H9 (cell line): ENCODE results near the gene ZNF664. TPM values are rescaled to one million over a fixed set of nuclear protein-coding genes. Genes with fewer than 3 reads are reported as not detected.

ENCODE experiments used
- DNase-seq: peaks from one replicate; pipeline ENCODE4 v3.0.0-alpha.2; 2017
- H2AFZ ChIP-seq: one replicate; pipeline ENCODE4 v1.6.1; 2013; ENCODE audit warnings: mild to moderate bottlenecking, low read length, control low read depth, moderate library complexity
- H2AK5ac ChIP-seq: 2 replicates; pipeline ENCODE4 v1.6.1; 2013; ENCODE audit warnings: low read length, control low read depth, mixed read lengths; ENCODE audit not compliant: insufficient read length
- H2BK120ac ChIP-seq: one replicate; pipeline ENCODE4 v1.6.1; 2013; ENCODE audit warnings: low read depth, mild to moderate bottlenecking, low read length, control low read depth, inconsistent platforms; ENCODE audit not compliant: poor library complexity, severe bottlenecking
- H2BK12ac ChIP-seq: 2 replicates; pipeline ENCODE4 v1.6.1; 2013; ENCODE audit warnings: low read length, control low read depth, mixed read lengths, low read depth; ENCODE audit not compliant: insufficient read length
- H2BK15ac ChIP-seq: 2 replicates; pipeline ENCODE4 v1.6.1; 2013; ENCODE audit warnings: low read depth, low read length, control low read depth
- H2BK20ac ChIP-seq: one replicate; pipeline ENCODE4 v1.6.1; 2013; ENCODE audit warnings: low read depth, mild to moderate bottlenecking, low read length, control low read depth, inconsistent platforms; ENCODE audit not compliant: poor library complexity, severe bottlenecking
- H2BK5ac ChIP-seq: 2 replicates; pipeline ENCODE4 v1.6.1; 2013; ENCODE audit warnings: low read length, control low read depth, mixed read lengths; ENCODE audit not compliant: insufficient read length
- H3K14ac ChIP-seq: 2 replicates; pipeline ENCODE4 v1.6.1; 2013; ENCODE audit warnings: low read length, control low read depth; ENCODE audit not compliant: insufficient read depth
- H3K18ac ChIP-seq: 2 replicates; pipeline ENCODE4 v1.6.1; 2013; ENCODE audit warnings: low read depth, mild to moderate bottlenecking, mixed read lengths, low read length, control low read depth; ENCODE audit not compliant: insufficient read length
- H3K23ac ChIP-seq: 2 replicates; pipeline ENCODE4 v1.6.1; 2013; ENCODE audit warnings: low read length, control low read depth, mixed read lengths, low read depth; ENCODE audit not compliant: insufficient read length
- H3K23me2 ChIP-seq: 2 replicates; pipeline ENCODE4 v1.6.1; 2013; ENCODE audit warnings: low read depth, mild to moderate bottlenecking, mixed read lengths, low read length, control low read depth; ENCODE audit not compliant: insufficient read length, poor library complexity, severe bottlenecking
- H3K27ac ChIP-seq: 2 replicates; pipeline ENCODE4 v1.5.1; 2013; ENCODE audit warnings: low read length, control low read depth, mixed read lengths, low read depth; ENCODE audit not compliant: insufficient read length
- H3K27me3 ChIP-seq: 2 replicates; pipeline ENCODE4 v1.6.1; 2013; ENCODE audit warnings: low read length, control low read depth, inconsistent platforms; ENCODE audit not compliant: insufficient read depth
- H3K4ac ChIP-seq: 2 replicates; pipeline ENCODE4 v1.6.1; 2013; ENCODE audit warnings: low read depth, mild to moderate bottlenecking, control low read depth, inconsistent platforms, low read length, moderate library complexity
- H3K4me1 ChIP-seq: 2 replicates; pipeline ENCODE4 v1.6.1; 2013; ENCODE audit warnings: low read length, control low read depth, inconsistent platforms; ENCODE audit not compliant: insufficient read depth
- H3K4me2 ChIP-seq: 2 replicates; pipeline ENCODE4 v1.6.1; 2013; ENCODE audit warnings: low read length, control low read depth, mixed read lengths; ENCODE audit not compliant: insufficient read length, insufficient read depth
- H3K56ac ChIP-seq: 2 replicates; pipeline ENCODE4 v1.6.1; 2013; ENCODE audit warnings: low read depth, mild to moderate bottlenecking, mixed read lengths, low read length, control low read depth; ENCODE audit not compliant: insufficient read length
- H3K79me1 ChIP-seq: 2 replicates; pipeline ENCODE4 v1.6.1; 2013; ENCODE audit warnings: low read depth, mild to moderate bottlenecking, moderate library complexity, low read length, control low read depth, inconsistent platforms; ENCODE audit not compliant: insufficient read depth, poor library complexity, severe bottlenecking
- H3K79me2 ChIP-seq: 2 replicates; pipeline ENCODE4 v1.6.1; 2013; ENCODE audit warnings: low read length, control low read depth, inconsistent platforms; ENCODE audit not compliant: insufficient read depth
- H3K9ac ChIP-seq: 2 replicates; pipeline ENCODE4 v1.6.1; 2013; ENCODE audit warnings: low read length, control low read depth, mixed read lengths; ENCODE audit not compliant: insufficient read length; ENCODE audit errors: extremely low read depth
- H3K9me3 ChIP-seq: one replicate; pipeline ENCODE4 v1.6.1; 2013; ENCODE audit warnings: low read depth, low read length, inconsistent platforms; ENCODE audit not compliant: control insufficient read depth
- H3T11ph ChIP-seq: one replicate; pipeline ENCODE4 v1.6.1; 2013; ENCODE audit warnings: mild to moderate bottlenecking, low read length, control low read depth, inconsistent platforms
- H4K20me1 ChIP-seq: one replicate; pipeline ENCODE4 v1.6.1; 2013; ENCODE audit not compliant: control insufficient read depth, insufficient read length, insufficient read depth
- H4K5ac ChIP-seq: 2 replicates; pipeline ENCODE4 v1.6.1; 2013; ENCODE audit warnings: low read depth, mild to moderate bottlenecking, mixed read lengths, low read length, control low read depth; ENCODE audit not compliant: insufficient read length
- H4K8ac ChIP-seq: replicated peaks from 2 replicates; pipeline ENCODE4 v1.6.1; 2013; ENCODE audit warnings: low read length, control low read depth, mixed read lengths, low read depth; ENCODE audit not compliant: insufficient read length
- H4K91ac ChIP-seq: 2 replicates; pipeline ENCODE4 v1.6.1; 2013; ENCODE audit warnings: low read depth, mild to moderate bottlenecking, moderate library complexity, mixed read lengths, low read length, control low read depth; ENCODE audit not compliant: insufficient read length
- H3K27ac Mint-ChIP-seq, 3 experiments: 2 replicates in 2 of 3; 3 replicates in 1 of 3; pipeline ENCODE4 v1.8.0; 2020 to 2021; ENCODE audit warnings: mixed read lengths in 3 of 3, mild to moderate bottlenecking in 1 of 3, moderate library complexity in 1 of 3
- H3K27me3 Mint-ChIP-seq: 2 replicates; pipeline ENCODE4 v1.8.0; 2021; ENCODE audit warnings: low read depth, mild to moderate bottlenecking, moderate library complexity, mixed read lengths
- H3K36me3 Mint-ChIP-seq, 3 experiments: 2 replicates in 2 of 3; 3 replicates in 1 of 3; pipeline ENCODE4 v1.8.0; 2020 to 2021; ENCODE audit warnings: low read depth in 3 of 3, mixed read lengths in 3 of 3; ENCODE audit not compliant: insufficient read depth in 1 of 3
- H3K4me1 Mint-ChIP-seq, 2 experiments: 2 replicates each; pipeline ENCODE4 v1.8.0; 2020; ENCODE audit warnings: mixed read lengths in 2 of 2
- H3K4me3 Mint-ChIP-seq, 2 experiments: 2 replicates in 1 of 2; 3 replicates in 1 of 2; pipeline ENCODE4 v1.8.0; 2020 to 2021; ENCODE audit warnings: mild to moderate bottlenecking in 2 of 2, mixed read lengths in 2 of 2, moderate library complexity in 1 of 2
- H3K9me3 Mint-ChIP-seq, 2 experiments: 2 replicates in 1 of 2; 3 replicates in 1 of 2; pipeline ENCODE4 v1.8.0; 2020; ENCODE audit warnings: mild to moderate bottlenecking in 2 of 2, mixed read lengths in 2 of 2, moderate library complexity in 1 of 2
- CTCF ChIP-seq: fragments of 200-600 bp; sonication (generic); conservative IDR thresholded peaks from 3 replicates; pipeline ENCODE4 v1.8.0; 2021; ENCODE audit warnings: antibody characterized with exemption, mild to moderate bottlenecking
- WGBS: extraction: QIAGEN DNeasy Blood & Tissue Kit; methylation state at CpG from one replicate; pipeline ENCODE4 v1.1.7; 2013; ENCODE audit warnings: missing lambda C conversion rate, low lambda C conversion rate, mixed read lengths; ENCODE audit not compliant: insufficient read length; ENCODE audit errors: extremely low coverage; 5-methylcytosine and 5-hydroxymethylcytosine counted together
- total RNA-seq: library from RNA; stranded (reverse); gene quantifications from 2 replicates; pipeline ENCODE4 v1.2.1, GENCODE V29; 2021

Gene ZNF664
- total RNA-seq, 1 experiment from 2014 or later, result 29.5 TPM

- H3K4me1 Mint-ChIP-seq, result no peaks in the 10 kb centered on the region
Observed at GRCh38 chr12:123928274-123928865, 44.6 kb upstream of the ZNF664 start.

More at GRCh38 chr12:123928274-123928865, 44.6 kb upstream of the ZNF664 start:
- H3K4me1 ChIP-seq, result no peaks in the 10 kb centered on the region
- no peak overlapping the region for H4K5ac ChIP-seq
- H2BK5ac ChIP-seq, result no peak overlapping the region
- Mint-ChIP-seq H3K9me3 (no peaks in the 10 kb centered on the region), H3K27me3 (peaks cover 94% of the 10 kb centered on the region), H3K27ac (no peak overlapping the region), H3K4me3 (0 out of 5 replicates have a peak overlapping the region, but pooled peaks of 1 of the 2 experiments have one; percentile 11), H3K36me3 (no peaks in the 10 kb centered on the region)
- H3T11ph ChIP-seq, result no peak overlapping the region
- no peak overlapping the region for H2BK12ac ChIP-seq
- H4K20me1 ChIP-seq, result no peaks in the 10 kb centered on the region
- H3K9me3 ChIP-seq, result no peaks in the 10 kb centered on the region
- no peak overlapping the region for H2AFZ ChIP-seq
- no peak overlapping the region for H2BK20ac ChIP-seq
- H3K23me2 ChIP-seq, result no peaks in the 10 kb centered on the region
- no peak overlapping the region; the same call in 1 of the 2 replicates for H3K14ac ChIP-seq
- WGBS, result no CpG with 5 or more reads among the region's 15 CpGs
- no peak overlapping the region for H3K4ac ChIP-seq
- H3K27me3 ChIP-seq, result no peaks in the 10 kb centered on the region; the same call in 1 of the 2 replicates
- no peak overlapping the region for H3K9ac ChIP-seq
- H2AK5ac ChIP-seq, result no peak overlapping the region
- no peak overlapping the region for H4K91ac ChIP-seq
- no peak overlapping the region for H3K56ac ChIP-seq
- H3K23ac ChIP-seq, result no peak overlapping the region
- no peak overlapping the region for H2BK120ac ChIP-seq
- H2BK15ac ChIP-seq, result no peak overlapping the region
- no peak for DNase-seq
- no peak overlapping the region for H3K4me2 ChIP-seq
- H3K79me1 ChIP-seq, result no peaks in the 10 kb centered on the region
- H3K18ac ChIP-seq, result no peak overlapping the region
- H3K79me2 ChIP-seq, result no peaks in the 10 kb centered on the region
- no peak overlapping the region for H4K8ac ChIP-seq
- no peak overlapping the region for H3K27ac ChIP-seq
- peak; percentile 21; the same call in 1 of the 3 replicates for TF ChIP-seq CTCF
